Retinal pigment epithelial cell (primary cell): ENCODE results near the gene CXCR4.

Source experiments
- DNase-seq: peaks from one replicate; pipeline ENCODE4 v3.0.0-alpha.2; 2010; ENCODE audit warnings: low read depth
- H3K4me3 ChIP-seq: 2 replicates; pipeline ENCODE4 v1.5.1; 2011; ENCODE audit warnings: mild to moderate bottlenecking, low read length, control low read depth, moderate library complexity
- TF ChIP-seq, protein P1 (sequence below): conservative IDR thresholded peaks from 2 replicates; pipeline ENCODE4 v1.5.1; 2011; ENCODE audit warnings: low read depth, low read length, control low read depth, inconsistent platforms

Gene CXCR4

DNA sequence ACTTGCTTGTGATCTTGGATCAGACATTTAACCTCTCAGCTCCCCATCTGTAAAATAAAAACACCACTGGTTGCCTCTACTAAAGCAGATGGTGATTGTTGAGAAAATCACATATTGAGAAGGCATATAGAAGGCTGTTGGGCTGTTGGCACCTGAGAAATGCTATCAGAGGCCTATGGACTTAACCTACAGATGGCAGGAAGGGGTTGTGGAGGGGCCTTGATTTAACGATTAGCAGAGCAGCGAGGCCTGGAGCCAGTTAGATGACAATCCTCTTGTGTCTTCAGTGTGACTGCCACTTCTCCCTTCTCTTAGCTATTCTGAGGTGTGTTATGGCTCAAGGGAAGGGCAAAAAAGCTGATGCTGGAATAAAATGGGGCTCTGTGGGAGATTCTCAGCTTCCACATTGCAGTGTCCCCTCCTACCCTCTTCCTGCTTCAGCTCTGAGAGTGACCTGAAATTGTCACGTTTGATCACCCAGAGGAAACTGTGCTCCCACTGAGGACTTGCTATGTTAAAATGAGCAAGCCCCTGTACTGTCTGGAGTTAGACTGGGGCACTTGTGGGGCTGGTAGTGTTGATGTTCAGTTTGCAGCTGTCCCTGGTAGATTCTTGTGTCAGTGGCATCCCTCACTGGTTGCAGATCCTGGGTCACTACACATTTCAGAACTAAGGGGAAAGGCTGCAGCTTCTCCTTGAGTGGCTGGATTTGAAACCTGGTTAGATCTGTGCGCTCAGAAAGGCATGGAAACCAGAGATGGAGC is 31.5 kb downstream of the CXCR4 start:
- H3K4me3 ChIP-seq, result no peak overlapping the region
- TF ChIP-seq, protein P1, sequence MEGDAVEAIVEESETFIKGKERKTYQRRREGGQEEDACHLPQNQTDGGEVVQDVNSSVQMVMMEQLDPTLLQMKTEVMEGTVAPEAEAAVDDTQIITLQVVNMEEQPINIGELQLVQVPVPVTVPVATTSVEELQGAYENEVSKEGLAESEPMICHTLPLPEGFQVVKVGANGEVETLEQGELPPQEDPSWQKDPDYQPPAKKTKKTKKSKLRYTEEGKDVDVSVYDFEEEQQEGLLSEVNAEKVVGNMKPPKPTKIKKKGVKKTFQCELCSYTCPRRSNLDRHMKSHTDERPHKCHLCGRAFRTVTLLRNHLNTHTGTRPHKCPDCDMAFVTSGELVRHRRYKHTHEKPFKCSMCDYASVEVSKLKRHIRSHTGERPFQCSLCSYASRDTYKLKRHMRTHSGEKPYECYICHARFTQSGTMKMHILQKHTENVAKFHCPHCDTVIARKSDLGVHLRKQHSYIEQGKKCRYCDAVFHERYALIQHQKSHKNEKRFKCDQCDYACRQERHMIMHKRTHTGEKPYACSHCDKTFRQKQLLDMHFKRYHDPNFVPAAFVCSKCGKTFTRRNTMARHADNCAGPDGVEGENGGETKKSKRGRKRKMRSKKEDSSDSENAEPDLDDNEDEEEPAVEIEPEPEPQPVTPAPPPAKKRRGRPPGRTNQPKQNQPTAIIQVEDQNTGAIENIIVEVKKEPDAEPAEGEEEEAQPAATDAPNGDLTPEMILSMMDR, result no peak
- DNase-seq, result no peak

DNA sequence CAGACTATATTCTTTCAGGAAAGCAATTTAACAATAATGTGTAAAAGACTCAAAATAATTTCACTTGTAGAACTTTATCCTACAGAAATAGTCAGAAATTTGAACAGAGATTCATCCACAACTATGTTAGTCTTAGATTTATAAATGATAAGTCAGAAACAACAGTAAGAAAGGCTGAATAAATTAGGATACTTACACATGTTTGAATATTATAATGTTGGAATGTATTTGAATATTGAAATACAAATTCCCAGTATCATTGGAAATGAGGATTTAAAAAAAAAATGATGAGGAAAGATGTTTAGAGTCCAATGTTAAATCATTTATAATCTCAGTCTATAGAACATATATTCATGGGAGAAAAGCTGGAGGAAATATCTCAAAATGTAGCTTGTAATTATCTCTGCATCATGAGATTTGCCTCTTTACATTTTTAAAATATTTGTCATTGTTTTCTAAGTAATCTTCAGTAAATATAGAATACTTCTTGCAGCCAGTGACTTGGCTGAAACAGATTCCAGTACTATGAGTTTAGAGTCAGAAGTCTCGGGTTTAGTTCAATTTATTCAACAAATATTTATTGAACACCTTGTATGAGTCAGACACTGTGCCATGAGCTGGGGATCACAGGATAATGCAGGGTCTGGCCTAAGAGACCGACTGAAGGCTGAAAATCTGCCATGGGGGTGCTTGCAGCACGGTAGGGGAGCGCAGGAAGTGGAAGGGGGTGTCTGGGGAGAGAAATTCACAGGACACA is 32.3 kb downstream of the CXCR4 start:
- TF ChIP-seq, protein P1, result no peak
- peak; percentile 37 for DNase-seq
- no peak overlapping the region for H3K4me3 ChIP-seq

GRCh38 chr2:136081582-136082210 is 36.3 kb downstream of the CXCR4 start:
- no peak overlapping the region for H3K4me3 ChIP-seq
- DNase-seq, result no peak
- TF ChIP-seq, protein P1, result no peak

DNA sequence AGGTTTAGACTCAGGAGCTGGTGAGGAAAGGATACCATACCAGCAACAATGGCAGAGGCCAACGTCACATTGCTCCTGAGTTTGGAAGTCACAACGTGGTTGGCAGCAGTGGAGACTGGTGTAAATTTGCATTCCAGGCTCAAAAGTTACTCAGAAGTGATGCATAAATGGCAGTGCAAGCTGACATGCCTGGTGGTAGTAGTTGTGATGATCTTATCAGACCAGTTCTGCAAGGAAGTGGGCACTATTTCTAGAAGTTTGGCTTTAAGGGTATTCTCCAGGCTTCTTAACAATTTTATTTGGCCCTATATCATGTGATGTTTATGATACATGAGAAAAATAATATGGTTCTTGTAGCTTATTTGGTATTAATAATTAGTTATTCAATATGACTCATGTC is 37.8 kb downstream of the CXCR4 start:
- H3K4me3 ChIP-seq, result no peak overlapping the region
- TF ChIP-seq, protein P1, result no peak
- DNase-seq, result no peak

DNA sequence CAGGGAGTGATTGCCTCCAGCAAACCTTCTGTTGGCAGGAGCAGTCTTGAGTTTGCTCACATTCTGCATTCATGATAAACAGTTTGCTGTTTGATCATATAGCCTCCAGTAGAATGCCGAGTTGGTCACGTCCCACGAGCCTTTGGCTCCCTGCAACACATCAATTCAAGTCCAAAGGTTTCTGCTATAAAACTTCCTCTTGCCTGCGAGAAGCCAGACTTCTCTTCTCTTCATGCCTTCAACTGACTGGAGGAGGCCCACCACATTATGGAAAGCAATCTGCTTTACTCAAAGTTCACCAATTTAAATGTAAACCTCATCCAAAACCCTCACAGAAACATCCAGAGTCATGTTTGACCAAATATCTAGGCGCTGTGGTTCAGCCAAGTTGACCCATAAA is 40.8 kb downstream of the CXCR4 start:
- H3K4me3 ChIP-seq, result no peak overlapping the region
- TF ChIP-seq, protein P1, result no peak
- no peak for DNase-seq

GRCh38 chr2:136075476-136075875 is 42.5 kb downstream of the CXCR4 start:
- TF ChIP-seq, protein P1, result no peak
- peak; percentile 6 for DNase-seq
- H3K4me3 ChIP-seq, result no peak overlapping the region
